ENCODE measurements around the gene OLFM3.

OLFM3 gene

GRCh38 chr1:101996825-101997465 is at the start of gene OLFM3:
OLFM3 (minus strand) TSS chr1:101996926.
- Mint-ChIP-seq H3K4me3 (no peak within 1 kb of the TSS), H3K27me3 (peaks cover 17% of the 10 kb centered on the region), H3K36me3 (no peaks in the 10 kb centered on the region), H3K9me3 (ENCODE audit: low read depth) (peaks cover 3% of the 10 kb centered on the region), H3K27ac (no peak within 1 kb of the TSS), H3K4me1 (ENCODE audit: low read depth) (no peaks in the 10 kb centered on the region)

- H3K27ac Mint-ChIP-seq, result no peak overlapping the region
- H3K4me3 Mint-ChIP-seq, result no peak overlapping the region
- no peaks in the 10 kb centered on the region for H3K4me1 Mint-ChIP-seq (ENCODE audit: low read depth)
- H3K27me3 Mint-ChIP-seq, result no peaks in the 10 kb centered on the region
- no peaks in the 10 kb centered on the region for H3K9me3 Mint-ChIP-seq (ENCODE audit: low read depth)
- H3K36me3 Mint-ChIP-seq, result no peaks in the 10 kb centered on the region
Measured at GRCh38 chr1:102045752-102046151, 49.0 kb upstream of the OLFM3 start.

- H3K4me1 Mint-ChIP-seq (ENCODE audit: low read depth), result no peaks in the 10 kb centered on the region
- H3K27me3 Mint-ChIP-seq, result no peaks in the 10 kb centered on the region
- no peak overlapping the region for H3K4me3 Mint-ChIP-seq
- no peaks in the 10 kb centered on the region for H3K36me3 Mint-ChIP-seq
- no peaks in the 10 kb centered on the region for H3K9me3 Mint-ChIP-seq (ENCODE audit: low read depth)
- no peak overlapping the region for H3K27ac Mint-ChIP-seq
Measured at GRCh38 chr1:102032534-102032933, 35.8 kb upstream of the OLFM3 start.

GRCh38 chr1:102019530-102019929 is 22.8 kb upstream of the OLFM3 start:
- H3K27ac Mint-ChIP-seq, result no peak overlapping the region
- H3K36me3 Mint-ChIP-seq, result no peaks in the 10 kb centered on the region
- no peaks in the 10 kb centered on the region for H3K4me1 Mint-ChIP-seq (ENCODE audit: low read depth)
- H3K9me3 Mint-ChIP-seq (ENCODE audit: low read depth), result peaks cover 8% of the 10 kb centered on the region
- no peaks in the 10 kb centered on the region for H3K27me3 Mint-ChIP-seq
- no peak overlapping the region for H3K4me3 Mint-ChIP-seq

GRCh38 chr1:102015728-102016127 is 19.0 kb upstream of the OLFM3 start:
- H3K4me3 Mint-ChIP-seq, result no peak overlapping the region
- no peaks in the 10 kb centered on the region for H3K4me1 Mint-ChIP-seq (ENCODE audit: low read depth)
- H3K36me3 Mint-ChIP-seq, result no peaks in the 10 kb centered on the region
- H3K27me3 Mint-ChIP-seq, result no peaks in the 10 kb centered on the region
- H3K27ac Mint-ChIP-seq, result no peak overlapping the region
- H3K9me3 Mint-ChIP-seq (ENCODE audit: low read depth), result peaks cover 3% of the 10 kb centered on the region

- no peak overlapping the region for H3K27ac Mint-ChIP-seq
- peaks cover 7% of the 10 kb centered on the region for H3K9me3 Mint-ChIP-seq (ENCODE audit: low read depth)
- H3K27me3 Mint-ChIP-seq, result peaks cover 1% of the 10 kb centered on the region
- no peaks in the 10 kb centered on the region for H3K36me3 Mint-ChIP-seq
- H3K4me1 Mint-ChIP-seq (ENCODE audit: low read depth), result no peaks in the 10 kb centered on the region
- H3K4me3 Mint-ChIP-seq, result no peak overlapping the region
Measured at GRCh38 chr1:102002057-102002456, 5.3 kb upstream of the OLFM3 start.

GRCh38 chr1:101995984-101996745 is 561 bp downstream of the OLFM3 start:
- H3K9me3 Mint-ChIP-seq (ENCODE audit: low read depth), result peaks cover 3% of the 10 kb centered on the region
- H3K27ac Mint-ChIP-seq, result no peak overlapping the region
- H3K36me3 Mint-ChIP-seq, result no peaks in the 10 kb centered on the region
- no peaks in the 10 kb centered on the region for H3K4me1 Mint-ChIP-seq (ENCODE audit: low read depth)
- peaks cover 21% of the 10 kb centered on the region for H3K27me3 Mint-ChIP-seq
- H3K4me3 Mint-ChIP-seq, result no peak overlapping the region

- Mint-ChIP-seq H3K27ac (no peak overlapping the region), H3K9me3 (ENCODE audit: low read depth) (peaks cover 3% of the 10 kb centered on the region), H3K36me3 (no peaks in the 10 kb centered on the region), H3K27me3 (peaks cover 21% of the 10 kb centered on the region), H3K4me3 (no peak overlapping the region), H3K4me1 (ENCODE audit: low read depth) (no peaks in the 10 kb centered on the region)
Measured at GRCh38 chr1:101993710-101994109, 3.0 kb downstream of the OLFM3 start.

- no peak overlapping the region for H3K4me3 Mint-ChIP-seq
- no peaks in the 10 kb centered on the region for H3K36me3 Mint-ChIP-seq
- H3K27me3 Mint-ChIP-seq, result peaks cover 21% of the 10 kb centered on the region
- peaks cover 3% of the 10 kb centered on the region for H3K9me3 Mint-ChIP-seq (ENCODE audit: low read depth)
- no peak overlapping the region for H3K27ac Mint-ChIP-seq
- no peaks in the 10 kb centered on the region for H3K4me1 Mint-ChIP-seq (ENCODE audit: low read depth)
Measured at GRCh38 chr1:101992821-101993575, 3.7 kb downstream of the OLFM3 start.

- no peaks in the 10 kb centered on the region for H3K36me3 Mint-ChIP-seq
- H3K4me1 Mint-ChIP-seq (ENCODE audit: low read depth), result no peaks in the 10 kb centered on the region
- no peaks in the 10 kb centered on the region for H3K27me3 Mint-ChIP-seq
- no peaks in the 10 kb centered on the region for H3K9me3 Mint-ChIP-seq (ENCODE audit: low read depth)
- H3K4me3 Mint-ChIP-seq, result no peak overlapping the region
- H3K27ac Mint-ChIP-seq, result no peak overlapping the region
Measured at GRCh38 chr1:101980974-101981373, 15.8 kb downstream of the OLFM3 start.

- Mint-ChIP-seq H3K27ac (no peak overlapping the region), H3K36me3 (no peaks in the 10 kb centered on the region), H3K27me3 (no peaks in the 10 kb centered on the region), H3K4me3 (no peak overlapping the region), H3K4me1 (ENCODE audit: low read depth) (no peaks in the 10 kb centered on the region), H3K9me3 (ENCODE audit: low read depth) (no peaks in the 10 kb centered on the region)
Measured at GRCh38 chr1:101977266-101977665, 19.5 kb downstream of the OLFM3 start.

GRCh38 chr1:101976161-101976560 is 20.6 kb downstream of the OLFM3 start:
- Mint-ChIP-seq H3K36me3 (no peaks in the 10 kb centered on the region), H3K27me3 (no peaks in the 10 kb centered on the region), H3K9me3 (ENCODE audit: low read depth) (no peaks in the 10 kb centered on the region), H3K27ac (no peak overlapping the region), H3K4me3 (no peak overlapping the region), H3K4me1 (ENCODE audit: low read depth) (no peaks in the 10 kb centered on the region)

GRCh38 chr1:101975371-101975770 is 21.4 kb downstream of the OLFM3 start:
- H3K4me3 Mint-ChIP-seq, result no peak overlapping the region
- no peaks in the 10 kb centered on the region for H3K9me3 Mint-ChIP-seq (ENCODE audit: low read depth)
- no peaks in the 10 kb centered on the region for H3K4me1 Mint-ChIP-seq (ENCODE audit: low read depth)
- H3K27me3 Mint-ChIP-seq, result no peaks in the 10 kb centered on the region
- no peaks in the 10 kb centered on the region for H3K36me3 Mint-ChIP-seq
- H3K27ac Mint-ChIP-seq, result no peak overlapping the region

- Mint-ChIP-seq H3K4me1 (ENCODE audit: low read depth) (no peaks in the 10 kb centered on the region), H3K36me3 (no peaks in the 10 kb centered on the region), H3K27me3 (no peaks in the 10 kb centered on the region), H3K9me3 (ENCODE audit: low read depth) (no peaks in the 10 kb centered on the region), H3K27ac (no peak overlapping the region), H3K4me3 (no peak overlapping the region)
Measured at GRCh38 chr1:101974599-101975274, 22.0 kb downstream of the OLFM3 start.

- H3K9me3 Mint-ChIP-seq (ENCODE audit: low read depth), result peaks cover 4% of the 10 kb centered on the region
- no peak overlapping the region for H3K27ac Mint-ChIP-seq
- no peaks in the 10 kb centered on the region for H3K36me3 Mint-ChIP-seq
- H3K4me1 Mint-ChIP-seq (ENCODE audit: low read depth), result no peaks in the 10 kb centered on the region
- H3K4me3 Mint-ChIP-seq, result no peak overlapping the region
- H3K27me3 Mint-ChIP-seq, result peaks cover 1% of the 10 kb centered on the region
Measured at GRCh38 chr1:101971304-101971703, 25.4 kb downstream of the OLFM3 start.
